Islet of Langerhans (tissue), 1 donor: ENCODE results near the gene STOX2.
A peak's percentile ranks its signal among the peaks of the same experiment; 100 is the strongest.

ENCODE experiments used
- FAIRE-seq: peaks from one replicate; lab custom pipeline; 2011; peaks lifted over from hg19 to GRCh38; lab: Jason Lieb, UNC

STOX2 gene

GRCh38 chr4:183905081-183905592 is at the start of gene STOX2:
Gene STOX2 (plus strand): TSS chr4:183905307. CDS start chr4:183906791, 1,484 bp downstream.
- FAIRE-seq, result no peak

DNA sequence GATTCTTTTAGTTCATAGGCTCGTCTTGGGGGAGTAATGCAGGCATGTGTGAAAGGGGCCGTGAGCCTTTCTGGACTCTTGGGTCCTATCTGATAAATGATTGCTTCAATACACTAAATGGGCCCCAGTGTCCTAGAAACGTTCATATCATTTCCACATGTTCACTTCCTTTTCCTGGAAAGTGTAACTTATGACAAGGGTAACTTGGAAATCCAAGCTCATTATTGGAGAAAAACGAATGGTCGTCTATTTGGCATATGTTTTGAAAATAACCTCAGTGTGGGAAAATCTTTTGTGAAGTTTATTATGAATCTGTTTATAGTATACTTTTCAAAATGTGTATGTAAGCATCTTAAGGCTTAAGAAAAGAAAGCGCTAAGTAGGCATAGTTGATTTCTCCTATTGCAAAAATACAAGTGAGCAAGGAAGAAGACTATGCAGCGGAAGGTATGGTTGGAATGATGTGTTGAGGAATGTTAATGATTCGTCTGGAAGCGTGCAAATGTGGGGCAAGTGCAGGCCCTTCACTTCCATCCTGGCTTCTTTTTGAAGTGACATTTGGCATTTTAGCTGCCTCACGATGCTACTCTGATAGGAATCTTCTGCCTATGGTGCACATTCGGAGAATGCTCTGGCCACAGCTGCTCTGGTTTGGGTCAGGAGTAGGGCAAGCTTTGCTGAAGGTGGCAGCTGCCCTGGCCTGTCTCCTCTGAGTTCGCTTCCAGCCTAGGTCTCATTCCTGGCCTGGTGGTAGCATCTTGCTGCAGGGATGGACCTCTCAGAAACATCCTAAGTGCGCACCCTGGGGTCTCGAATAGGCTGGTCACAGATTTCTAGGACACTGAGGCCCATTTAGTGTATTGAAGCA is 49.5 kb upstream of the STOX2 start:
- FAIRE-seq, result no peak

DNA sequence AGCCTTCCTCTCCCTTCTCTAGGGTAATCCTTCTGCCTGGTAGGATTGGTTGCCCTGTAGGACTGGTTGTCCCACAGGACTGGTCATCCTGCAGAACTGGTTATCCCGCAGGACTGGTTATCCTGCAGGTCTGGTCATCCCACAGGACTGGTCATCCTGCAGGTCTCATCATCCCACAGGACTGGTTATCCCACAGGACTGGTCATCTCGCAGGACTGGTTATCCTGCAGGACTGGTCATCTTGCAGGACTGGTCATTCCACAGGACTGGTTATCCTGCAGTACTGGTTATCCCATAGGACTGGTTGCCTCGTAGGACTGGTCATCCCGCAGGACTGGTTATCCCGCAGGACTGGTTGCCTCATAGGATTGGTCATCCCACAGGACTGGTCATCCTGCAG is 48.1 kb upstream of the STOX2 start:
- FAIRE-seq, result no peak

DNA sequence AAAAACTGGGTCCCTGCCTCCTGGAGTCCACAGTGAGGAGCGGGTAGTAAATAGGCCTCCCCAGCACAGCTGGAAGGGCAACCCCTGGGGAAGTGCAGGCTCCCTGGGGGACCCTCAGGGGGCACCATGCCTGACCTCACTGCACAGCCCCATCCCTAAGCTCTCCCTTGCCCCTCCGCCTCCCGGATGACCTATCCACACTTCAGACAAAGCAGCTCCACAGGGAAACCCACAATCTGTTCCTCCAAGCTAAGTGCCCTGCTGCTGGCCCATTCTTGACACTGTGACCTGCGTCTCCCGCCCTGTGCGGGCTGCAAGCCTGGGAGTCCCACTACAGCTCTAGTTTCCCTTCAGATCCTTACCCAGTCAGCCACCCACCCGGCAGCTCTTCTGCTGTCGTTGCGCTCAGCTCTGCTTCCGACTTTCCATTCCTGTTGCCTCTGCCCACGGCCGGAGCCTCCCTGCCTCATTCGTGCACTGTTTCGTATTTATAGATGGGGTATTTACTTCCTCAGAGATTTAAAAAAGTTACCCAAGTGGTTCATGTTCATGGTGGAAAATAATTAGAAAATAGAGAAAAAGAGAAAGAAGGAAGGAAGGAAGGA is 47.0 kb upstream of the STOX2 start:
- FAIRE-seq, result no peak

DNA sequence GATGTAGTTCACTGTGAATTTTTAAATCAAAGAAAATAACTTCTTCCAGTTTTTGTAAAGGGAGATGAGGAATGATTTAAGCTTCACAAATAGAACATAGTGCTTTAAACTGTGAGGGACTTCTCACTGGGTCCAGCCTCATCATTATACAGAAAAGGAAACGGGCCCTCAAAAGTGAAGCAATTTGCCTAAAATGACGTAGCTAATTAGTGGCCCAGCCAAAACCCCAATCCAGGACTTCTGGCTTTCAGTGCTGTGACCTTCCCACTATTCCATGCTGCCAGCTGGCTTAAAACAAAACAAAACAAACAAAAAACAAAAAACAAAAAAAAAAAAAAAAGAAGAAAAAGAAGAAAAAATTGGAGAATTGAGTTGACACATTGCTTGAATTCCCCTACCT is 45.0 kb upstream of the STOX2 start:
- no peak for FAIRE-seq

DNA sequence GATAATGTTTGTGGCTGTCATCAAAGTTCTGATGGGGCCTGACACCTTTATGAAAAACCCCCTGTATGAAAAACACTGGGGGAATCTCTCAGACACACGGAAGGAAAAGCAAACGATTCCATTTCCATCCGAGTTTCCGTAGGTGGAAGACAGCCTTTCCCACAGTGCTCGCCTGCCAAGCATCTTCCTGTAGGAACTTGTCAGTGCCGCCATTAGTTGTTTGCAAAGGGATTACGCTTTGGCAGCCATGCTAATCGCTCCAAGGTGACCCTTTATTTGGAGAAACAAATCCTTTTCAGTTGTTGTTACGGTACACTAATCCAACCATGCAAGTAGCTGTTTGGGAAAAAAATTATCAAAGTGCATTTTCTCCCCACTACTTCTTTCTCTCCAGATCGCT is 44.4 kb upstream of the STOX2 start:
- FAIRE-seq, result no peak

DNA sequence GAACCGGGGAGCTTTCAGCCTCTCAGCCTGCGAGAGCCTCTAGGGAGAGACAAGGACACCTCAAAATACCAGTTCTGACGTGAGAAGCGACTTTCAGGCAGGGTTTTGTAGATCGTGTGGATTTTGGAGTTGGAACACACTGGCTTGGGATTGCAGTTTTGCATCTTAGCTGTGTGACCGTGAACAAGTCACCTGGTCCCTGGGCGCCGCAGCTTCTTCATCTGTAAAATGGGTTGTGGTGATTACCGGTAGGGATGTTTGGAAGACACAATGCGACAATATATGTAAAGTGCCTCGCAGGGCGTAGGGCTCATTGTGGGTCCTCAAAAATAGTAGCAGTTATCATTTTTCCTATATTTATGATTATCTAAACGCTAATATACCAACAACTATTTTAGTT is 43.7 kb upstream of the STOX2 start:
- FAIRE-seq, result no peak

GRCh38 chr4:183863155-183863825 is 41.8 kb upstream of the STOX2 start:
- FAIRE-seq, result no peak

GRCh38 chr4:183867247-183867646 is 37.9 kb upstream of the STOX2 start:
- FAIRE-seq, result no peak

- FAIRE-seq, result no peak
These were observed 34.1 kb upstream of the STOX2 start for GRCh38 chr4:183870997-183871396.

DNA sequence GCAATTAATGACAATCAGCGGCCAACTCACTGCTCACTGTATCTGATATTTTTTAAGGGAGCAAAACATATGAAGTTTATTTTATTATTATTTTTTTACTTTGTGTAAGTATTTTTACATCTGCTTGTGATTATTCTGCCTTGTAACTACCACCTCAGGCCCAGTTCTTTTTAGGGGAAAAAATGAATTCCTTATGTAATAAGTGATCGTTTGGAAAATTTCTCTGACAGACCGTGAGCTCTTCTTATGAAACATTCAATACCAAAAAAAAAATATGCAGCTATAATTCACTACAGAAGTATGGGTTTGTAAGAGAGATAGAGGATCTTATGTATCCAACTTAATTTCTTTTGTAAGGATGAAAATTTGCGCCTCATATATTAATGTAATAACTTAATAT is 33.5 kb upstream of the STOX2 start:
- no peak for FAIRE-seq

DNA sequence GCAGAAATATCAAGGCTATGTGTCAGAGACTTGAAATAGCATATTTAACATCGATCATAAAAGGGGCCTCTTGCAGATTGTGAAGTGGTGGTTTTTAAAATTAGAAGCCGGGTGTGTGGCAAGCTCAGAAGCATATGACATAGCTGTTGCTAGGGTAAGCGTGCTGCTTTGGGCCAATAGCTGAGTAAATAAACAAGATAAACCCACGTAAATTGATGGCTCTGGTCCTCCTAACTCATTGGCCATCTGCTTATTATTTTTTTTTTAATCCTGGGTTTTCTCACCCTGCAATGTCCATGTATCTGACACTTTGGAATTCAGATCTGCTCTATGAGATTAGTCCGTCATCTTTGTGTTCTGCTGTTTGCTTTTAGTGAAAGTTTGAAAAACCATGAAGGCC is 32.6 kb upstream of the STOX2 start:
- FAIRE-seq, result peak; percentile 65

DNA sequence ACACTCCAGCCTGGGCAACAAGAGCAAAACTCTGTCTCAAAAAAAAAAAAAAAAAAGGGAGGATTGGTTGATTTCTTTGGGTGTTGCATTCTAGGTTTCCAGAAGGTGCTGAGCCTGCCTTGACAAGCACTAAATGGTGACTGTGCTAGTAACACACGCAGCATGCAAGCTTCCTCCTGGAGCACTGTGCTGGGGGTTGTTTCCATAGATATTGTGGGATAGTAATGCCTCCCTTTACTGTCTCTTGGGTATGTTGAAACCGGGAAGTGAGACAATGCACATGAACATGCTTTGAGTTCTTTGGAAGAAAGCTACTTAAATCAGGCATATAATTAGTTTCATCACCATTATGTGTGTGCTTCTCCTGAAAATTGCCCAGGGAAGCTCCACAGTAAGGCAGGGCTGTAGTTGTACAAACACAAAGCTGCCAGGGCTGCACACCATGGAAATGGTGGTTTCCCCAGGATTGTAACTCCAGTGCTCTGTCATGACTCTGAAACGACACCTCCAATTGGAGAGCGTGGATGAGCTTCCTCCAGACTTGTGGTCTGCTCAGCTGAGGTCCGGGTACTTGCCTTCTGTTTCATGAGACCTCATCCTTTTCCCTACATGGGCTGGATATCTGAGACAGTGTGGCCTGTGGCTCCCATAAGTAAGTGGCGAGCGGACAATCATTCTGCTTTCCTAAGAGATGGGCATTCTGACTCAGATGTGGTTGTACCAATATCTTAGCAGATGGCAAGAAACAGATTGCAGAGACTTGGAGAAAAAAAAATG is 31.5 kb upstream of the STOX2 start:
- FAIRE-seq, result no peak

DNA sequence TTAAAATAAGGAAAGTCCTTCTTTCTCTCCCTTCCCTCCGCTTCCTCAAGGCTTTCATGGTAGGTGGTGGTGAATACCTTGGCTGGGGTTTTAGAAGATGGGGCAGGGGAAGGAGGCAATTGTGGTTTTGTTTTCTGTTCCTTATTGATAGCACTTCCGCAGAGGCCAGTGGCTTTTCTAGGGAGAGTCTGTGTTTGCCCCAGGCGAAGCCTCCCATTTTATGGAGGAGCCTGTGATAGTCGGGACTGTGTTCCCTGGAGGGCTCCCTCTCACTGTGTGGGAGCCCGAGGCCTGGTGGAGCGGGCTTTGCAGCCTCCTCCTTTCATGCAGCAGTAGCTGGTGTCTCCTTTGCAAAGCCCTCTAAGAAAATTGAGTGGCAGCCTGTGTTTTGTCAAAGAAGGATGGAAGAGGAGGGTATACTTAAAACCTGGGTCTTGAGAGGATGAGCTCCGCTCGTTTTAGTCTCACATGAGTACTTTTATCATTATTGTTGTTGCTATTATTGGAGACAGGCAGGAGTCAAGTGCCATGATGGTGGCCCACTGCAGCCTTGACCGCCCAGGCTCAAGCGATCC is 29.8 kb upstream of the STOX2 start:
- no peak for FAIRE-seq

DNA sequence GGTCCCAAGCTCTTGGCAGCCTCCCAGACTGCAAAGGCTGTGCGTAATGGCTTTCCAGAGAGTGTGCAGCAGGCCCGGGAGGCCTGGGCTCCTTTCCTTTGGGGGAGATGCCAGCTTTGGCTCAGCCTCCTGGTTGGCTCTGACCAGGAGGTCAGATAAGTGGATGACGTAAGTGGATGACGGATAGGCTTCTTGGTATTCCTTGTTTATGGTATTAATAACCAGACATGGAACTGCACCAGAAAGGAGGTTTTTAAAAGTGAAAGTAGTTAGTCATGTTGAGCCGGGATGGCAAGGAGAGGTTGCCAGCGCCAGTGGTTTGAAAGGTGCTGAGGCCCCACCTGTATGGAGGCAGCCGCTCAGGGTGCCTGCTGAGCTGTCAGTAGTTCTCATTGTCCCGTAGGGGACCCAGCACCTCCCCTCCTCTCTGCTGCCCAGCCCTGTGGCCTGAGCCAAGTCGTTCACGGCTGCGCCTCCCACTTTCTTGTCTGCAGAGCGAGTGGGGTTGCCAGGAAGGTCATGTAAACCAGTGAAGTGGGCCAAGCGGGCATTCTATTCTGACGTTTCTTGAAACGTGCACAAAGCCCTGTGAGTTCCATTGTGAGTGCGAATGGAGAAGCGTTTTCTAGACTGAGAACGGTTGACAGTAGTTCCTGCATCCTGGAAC is 28.7 kb upstream of the STOX2 start:
- FAIRE-seq, result peak; percentile 97

- FAIRE-seq, result no peak
These were observed 26.7 kb upstream of the STOX2 start for GRCh38 chr4:183878251-183878970.

GRCh38 chr4:183885205-183885720 is 19.8 kb upstream of the STOX2 start:
- FAIRE-seq, result no peak

DNA sequence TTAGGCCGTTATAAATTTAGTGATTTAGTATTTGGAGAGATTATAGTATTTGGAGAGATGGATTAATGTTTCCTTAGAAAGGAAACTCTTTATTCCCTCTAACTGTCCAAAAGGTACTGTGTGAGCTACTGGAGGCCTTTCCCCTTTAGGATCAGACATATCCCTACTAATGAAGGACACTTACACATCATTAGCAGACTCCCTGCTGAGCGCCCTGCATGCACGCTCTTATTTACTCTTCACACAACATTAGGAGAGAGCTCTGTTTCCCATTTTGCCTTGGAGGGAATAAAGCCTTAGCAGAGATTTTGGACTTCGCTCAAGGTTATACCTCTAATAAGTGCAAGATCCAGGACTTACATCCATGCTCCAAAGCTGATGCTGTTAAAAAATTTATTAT is 17.8 kb upstream of the STOX2 start:
- no peak for FAIRE-seq

GRCh38 chr4:183888564-183888963 is 16.5 kb upstream of the STOX2 start:
- FAIRE-seq, result no peak

- no peak for FAIRE-seq
These were observed 15.9 kb upstream of the STOX2 start for GRCh38 chr4:183889190-183889589.

- no peak for FAIRE-seq
These were observed 7.9 kb upstream of the STOX2 start for GRCh38 chr4:183897193-183897592.
